H1 (cell line): ENCODE measurements around the gene TADA1. TPM values are rescaled to one million over a fixed set of nuclear protein-coding genes. Genes with fewer than 3 reads are reported as not detected.

Experiments
- CTCF ChIA-PET: fragments of 300-600 bp; sonication (Branson Sonifier 250); formaldehyde crosslinking; loops from one replicate; lab custom pipeline; 2021; ENCODE audit not compliant: partially characterized antibody; lab: Charles Lee
- POLR2A ChIA-PET: fragments of 300-600 bp; sonication (Branson Sonifier 250); formaldehyde crosslinking; loops from one replicate; lab custom pipeline; 2021; ENCODE audit warnings: inconsistent platforms; ENCODE audit not compliant: partially characterized antibody; lab: Charles Lee
- DNase-seq, 2 experiments: peaks; one replicate each; pipeline versions ENCODE4 v3.0.0 to v3.0.0-alpha.2; 2010 to 2022; ENCODE audit warnings: low spot score in 2 of 2, low read depth in 1 of 2, mixed read lengths in 1 of 2
- FAIRE-seq: peaks from 2 replicates; lab custom pipeline; 2011; peaks lifted over from hg19 to GRCh38; lab: Jason Lieb, UNC
- H2AFZ ChIP-seq: 2 replicates; pipeline ENCODE4 v1.8.1; 2012; ENCODE audit warnings: low read length, inconsistent platforms
- H2AK5ac ChIP-seq: 2 replicates; pipeline ENCODE4 v1.6.1; 2013; ENCODE audit warnings: low read depth, low read length
- H2BK120ac ChIP-seq: replicated peaks from 2 replicates; pipeline ENCODE3; 2013; ENCODE audit warnings: low read depth, low read length, inconsistent platforms
- H2BK12ac ChIP-seq: 2 replicates; pipeline ENCODE4 v1.6.1; 2013; ENCODE audit warnings: low read depth, low read length
- H2BK15ac ChIP-seq: 2 replicates; pipeline ENCODE4 v1.6.1; 2013; ENCODE audit warnings: low read length
- H2BK20ac ChIP-seq: 2 replicates; pipeline ENCODE4 v1.6.1; 2013; ENCODE audit warnings: low read length
- H2BK5ac ChIP-seq: 2 replicates; pipeline ENCODE4 v1.6.1; 2013; ENCODE audit warnings: low read depth, low read length
- H3K14ac ChIP-seq: 2 replicates; pipeline ENCODE4 v1.6.1; 2013; ENCODE audit warnings: inconsistent platforms; ENCODE audit not compliant: insufficient read length
- H3K18ac ChIP-seq: 2 replicates; pipeline ENCODE4 v1.6.1; 2013; ENCODE audit warnings: low read length; ENCODE audit errors: extremely low read depth
- H3K23ac ChIP-seq: 2 replicates; pipeline ENCODE4 v1.6.1; 2013; ENCODE audit warnings: inconsistent platforms; ENCODE audit not compliant: insufficient read length
- H3K23me2 ChIP-seq: 2 replicates; pipeline ENCODE4 v1.6.1; 2013; ENCODE audit warnings: low read depth, low read length
- H3K27ac ChIP-seq: 2 replicates; pipeline ENCODE4 v1.6.1; 2011; ENCODE audit warnings: low read depth, low read length, inconsistent platforms
- H3K27me3 ChIP-seq, 4 experiments: replicated peaks in 1 of 4; 1 replicate in 1 of 4; 2 replicates in 3 of 4; pipeline versions ENCODE4 v1.6.1 to v1.8.1; 2011 to 2013; ENCODE audit warnings: low read length in 3 of 4, mild to moderate bottlenecking in 3 of 4, inconsistent platforms in 2 of 4, mixed read lengths in 2 of 4, moderate library complexity in 1 of 4; ENCODE audit not compliant: control insufficient read depth in 3 of 4, insufficient read depth in 3 of 4; ENCODE audit errors: extremely low read depth in 1 of 4
- H3K36me3 ChIP-seq, 4 experiments: 2 replicates each; pipeline versions ENCODE4 v1.6.1 to v1.8.1; 2011 to 2013; ENCODE audit warnings: mild to moderate bottlenecking in 4 of 4, low read length in 3 of 4, moderate library complexity in 2 of 4, control low read depth in 1 of 4, inconsistent platforms in 1 of 4; ENCODE audit not compliant: insufficient read depth in 4 of 4, control insufficient read depth in 2 of 4
- H3K4ac ChIP-seq: replicated peaks from 2 replicates; pipeline ENCODE3; 2013; ENCODE audit warnings: low read length, low read depth, mixed read lengths, inconsistent platforms; ENCODE audit not compliant: insufficient read length
- H3K4me1 ChIP-seq, 4 experiments: replicated peaks in 1 of 4; 1 replicate in 1 of 4; 2 replicates in 3 of 4; pipeline versions ENCODE4 v1.6.1 to v1.8.1; 2011 to 2013; ENCODE audit warnings: low read length in 3 of 4, inconsistent platforms in 2 of 4, mixed read lengths in 1 of 4; ENCODE audit not compliant: insufficient read depth in 4 of 4, control insufficient read depth in 3 of 4
- H3K4me2 ChIP-seq, 2 experiments: 2 replicates each; pipeline versions ENCODE4 v1.6.1 to v1.8.1; 2011 to 2013; ENCODE audit warnings: low read depth in 2 of 2, low read length in 2 of 2, control low read depth in 1 of 2, inconsistent platforms in 1 of 2, mild to moderate bottlenecking in 1 of 2; ENCODE audit not compliant: insufficient read depth in 1 of 2
- H3K4me3 ChIP-seq, 4 experiments: fragments of 200-600, 300-600 bp in 1 of 4; sonication (generic), shearing (Covaris generic), sonication (Bioruptor Twin) in 1 of 4; 2 replicates each; pipeline versions ENCODE4 v1.5.1 to v1.8.1; 2011 to 2016; ENCODE audit warnings: low read length in 4 of 4, low read depth in 3 of 4, control low read depth in 2 of 4, inconsistent platforms in 2 of 4, mild to moderate bottlenecking in 2 of 4, mixed read lengths in 1 of 4, moderate library complexity in 1 of 4; ENCODE audit not compliant: insufficient read depth in 2 of 4; ENCODE audit errors: extremely low read depth in 1 of 4
- H3K56ac ChIP-seq: replicated peaks from 2 replicates; pipeline ENCODE3; 2013; ENCODE audit warnings: low read depth, mild to moderate bottlenecking, mixed read lengths, low read length, inconsistent platforms; ENCODE audit not compliant: insufficient read length
- H3K79me1 ChIP-seq: 2 replicates; pipeline ENCODE4 v1.6.1; 2013; ENCODE audit warnings: low read depth, low read length, control low read depth
- H3K79me2 ChIP-seq, 2 experiments: 2 replicates each; pipeline versions ENCODE4 v1.6.1 to v1.8.1; 2012 to 2013; ENCODE audit warnings: low read length in 2 of 2, mild to moderate bottlenecking in 2 of 2, inconsistent platforms in 1 of 2; ENCODE audit not compliant: insufficient read depth in 2 of 2, control insufficient read depth in 1 of 2
- H3K9ac ChIP-seq, 4 experiments: replicated peaks in 1 of 4; 1 replicate in 1 of 4; 2 replicates in 3 of 4; pipeline versions ENCODE4 v1.6.1 to v1.8.1; 2011 to 2013; ENCODE audit warnings: low read depth in 3 of 4, low read length in 3 of 4, control low read depth in 2 of 4, mild to moderate bottlenecking in 2 of 4, moderate library complexity in 2 of 4, inconsistent platforms in 1 of 4; ENCODE audit errors: extremely low read depth in 1 of 4
- H3K9me3 ChIP-seq, 2 experiments: 2 replicates each; pipeline versions ENCODE4 v1.6.1 to v1.8.1; 2012 to 2013; ENCODE audit warnings: mild to moderate bottlenecking in 2 of 2, moderate library complexity in 2 of 2, control low read depth in 1 of 2, inconsistent platforms in 1 of 2, low read depth in 1 of 2, low read length in 1 of 2, mixed read lengths in 1 of 2; ENCODE audit not compliant: insufficient read depth in 2 of 2
- H4K20me1 ChIP-seq, 2 experiments: replicated peaks in 1 of 2; 2 replicates each; pipeline versions ENCODE3 to v1.8.1; 2011 to 2013; ENCODE audit warnings: inconsistent platforms in 2 of 2, low read length in 2 of 2, mild to moderate bottlenecking in 1 of 2; ENCODE audit not compliant: insufficient read depth in 2 of 2, control insufficient read depth in 1 of 2
- H4K5ac ChIP-seq: 2 replicates; pipeline ENCODE4 v1.6.1; 2013; ENCODE audit warnings: low read length, low read depth, mixed read lengths, inconsistent platforms; ENCODE audit not compliant: insufficient read length
- H4K8ac ChIP-seq: 2 replicates; pipeline ENCODE4 v1.8.0; 2013; ENCODE audit warnings: mild to moderate bottlenecking, moderate library complexity, low read length, inconsistent platforms; ENCODE audit not compliant: insufficient read depth; ENCODE audit errors: extremely low read depth
- H4K91ac ChIP-seq: replicated peaks from 2 replicates; pipeline ENCODE3; 2013; ENCODE audit warnings: low read length, mixed read lengths, inconsistent platforms; ENCODE audit not compliant: insufficient read length
- CHD1 ChIP-seq: IDR thresholded peaks from 2 replicates; pipeline ENCODE4 v1.6.1; 2012; ENCODE audit warnings: low read depth, low read length, improper control_type of control experiment
- CTBP2 ChIP-seq: IDR thresholded peaks from 2 replicates; pipeline ENCODE4 v1.7.0; 2011; ENCODE audit warnings: borderline replicate concordance, mild to moderate bottlenecking, moderate library complexity, mixed read lengths, low read length; ENCODE audit not compliant: insufficient read depth, insufficient read length
- EZH2 ChIP-seq: fragments of 200-600 bp; sonication (generic); IDR thresholded peaks from 2 replicates; pipeline ENCODE4 v1.7.1; 2012; ENCODE audit warnings: low read depth, mild to moderate bottlenecking, moderate library complexity, low read length, inconsistent platforms; ENCODE audit not compliant: severe bottlenecking
- FOSL1 ChIP-seq: IDR thresholded peaks from 2 replicates; pipeline ENCODE4 v1.6.1; 2011; ENCODE audit warnings: mild to moderate bottlenecking, low read depth, low read length, moderate library complexity; ENCODE audit not compliant: insufficient read depth
- GABPA ChIP-seq: IDR thresholded peaks from 2 replicates; pipeline ENCODE4 v1.6.1; 2011; ENCODE audit warnings: mild to moderate bottlenecking, low read length, moderate library complexity, borderline replicate concordance; ENCODE audit not compliant: insufficient read depth
- JUN ChIP-seq: IDR thresholded peaks from 2 replicates; pipeline ENCODE4 v1.6.1; 2011; ENCODE audit warnings: low read depth, mild to moderate bottlenecking, improper control_type of control experiment, low read length
- JUND ChIP-seq: IDR thresholded peaks from 2 replicates; pipeline ENCODE4 v1.6.1; 2011; ENCODE audit warnings: mild to moderate bottlenecking, improper control_type of control experiment, low read length
- PHF8 ChIP-seq: fragments of 200-600 bp; sonication (generic); conservative IDR thresholded peaks from 2 replicates; pipeline ENCODE4 v1.7.1; 2012; ENCODE audit warnings: low read depth, mild to moderate bottlenecking, inconsistent platforms, low read length, moderate library complexity
- RAD21 ChIP-seq, 2 experiments: IDR thresholded peaks in 1 of 2; conservative IDR thresholded peaks in 1 of 2; 2 replicates each; pipeline ENCODE4 v1.6.1; 2011; ENCODE audit warnings: low read depth in 2 of 2, low read length in 2 of 2, improper control_type of control experiment in 1 of 2, inconsistent platforms in 1 of 2, mild to moderate bottlenecking in 1 of 2, moderate library complexity in 1 of 2
- RNF2 ChIP-seq: fragments of 200-900, 300-1000 bp; sonication (generic); IDR thresholded peaks from 2 replicates; pipeline ENCODE4 v1.7.1; 2016; ENCODE audit warnings: borderline replicate concordance, low read depth, mild to moderate bottlenecking, antibody characterized with exemption, low read length; ENCODE audit not compliant: poor library complexity, severe bottlenecking; ENCODE audit errors: missing control alignments
- TEAD4 ChIP-seq: IDR thresholded peaks from 2 replicates; pipeline ENCODE4 v1.6.1; 2012; ENCODE audit warnings: low read depth, low read length, inconsistent platforms, mixed read lengths
- WGBS, 2 experiments: shearing (Covaris generic) in 1 of 2; methylation state at CpG; one replicate each; pipeline versions ENCODE4 v1.1.6 to v1.1.7; 2013 to 2015; ENCODE audit warnings: low lambda C conversion rate in 2 of 2, mixed read lengths in 2 of 2, inconsistent platforms in 1 of 2, low coverage in 1 of 2, missing lambda C conversion rate in 1 of 2; ENCODE audit not compliant: insufficient replicate concordance in 2 of 2, insufficient coverage in 1 of 2, insufficient read length in 1 of 2; ENCODE audit errors: extremely low coverage in 1 of 2, missing lambda C conversion rate in 1 of 2; 5-methylcytosine and 5-hydroxymethylcytosine counted together
- polyA plus RNA-seq, 7 experiments: library from polyadenylated mRNA; depleted of rRNA in 3 of 7; stranded (reverse) in 5 of 7; unstranded in 2 of 7; fragments of >200 nt in 5 of 7; fragments of 200-250 nt in 2 of 7; gene quantifications; 1 replicate in 5 of 7; 2 replicates in 1 of 7; 4 replicates in 1 of 7; pipeline versions ENCODE4 v1.2.1 to v1.2.3, GENCODE V29; 2011 to 2013; ENCODE audit warnings: missing spikeins in 2 of 7, mixed read lengths in 2 of 7
- total RNA-seq: library from RNA; stranded (reverse); fragmentation: NEBNext Ultra II Directional; extraction: Animal tissue kit (Norgen Biotek cat#: 25700); gene quantifications from 2 replicates; pipeline ENCODE4 v1.2.1, GENCODE V29; 2021

Gene TADA1
- total and polyA plus RNA-seq, 2 of the 8 experiments (the other 6 are each of a cell fraction or from before 2014, with no cell fraction given) = 21.1 to 23.6 TPM

- DNase-seq (no peak), FAIRE-seq (no peak)
- Histone ChIP-seq H3K18ac (no peak overlapping the region), H4K20me1 (no peaks in the 10 kb centered on the region), H2AFZ (no peak overlapping the region), H3K4me1 (peaks cover 0 to 4% (median 2%) of the 10 kb centered on the region in 4 experiments; a peak in 4 of 7 replicates), H4K8ac (no peak overlapping the region), H3K23ac (no peak overlapping the region), H2AK5ac (no peak overlapping the region), H4K5ac (no peak overlapping the region), H3K79me1 (no peaks in the 10 kb centered on the region), H3K23me2 (no peaks in the 10 kb centered on the region), H3K56ac (no peak overlapping the region), H2BK5ac (no peak overlapping the region), H4K91ac (no peak overlapping the region), H2BK20ac (no peak overlapping the region), H3K27me3 (peaks cover 0 to 2% (median 1%) of the 10 kb centered on the region in 4 experiments; a peak in 3 of 7 replicates), H3K36me3 (no peaks in the 10 kb centered on the region), H2BK120ac (no peak overlapping the region), H2BK15ac (no peak overlapping the region), H3K4me3 (no peak overlapping the region), H3K4ac (no peak overlapping the region), H3K9me3 (peaks cover 2 to 6% of the 10 kb centered on the region in 2 experiments), H3K9ac (no peak overlapping the region), H2BK12ac (no peak overlapping the region), H3K14ac (no peak overlapping the region), H3K4me2 (no peak overlapping the region), H3K27ac (no peak overlapping the region), H3K79me2 (no peaks in the 10 kb centered on the region)
- TF ChIP-seq RAD21 (IDR thresholded peaks at IDR 0.05 in 1 of 2, conservative IDR thresholded peaks at IDR 0.05 in 1 of 2; ENCODE audit: low read depth in 2 of 2, low read length in 2 of 2) = no peak
- TF ChIP-seq PHF8 = no peak
- TF ChIP-seq JUND = no peak
- no peak for TF ChIP-seq EZH2
- TF ChIP-seq RNF2 = no peak
- TF ChIP-seq CTBP2 = no peak
- TF ChIP-seq TEAD4 = no peak
- no peak for TF ChIP-seq JUN
- TF ChIP-seq CHD1 = no peak
- TF ChIP-seq GABPA = no peak
- TF ChIP-seq FOSL1 = no peak
- POLR2A ChIA-PET = no interaction called here
- CTCF ChIA-PET = interaction anchor here (11.9 to 23.8 kb wide), 2 partner anchors 31 to 144 kb away, joined by 152 to 874 read pairs; no protein-coding TSS in a partner anchor
- 90% methylated on average over 3 of the region's 3 CpGs; no CpG with 5 or more reads in 1 of the 2 experiments for WGBS, 2 experiments
These were observed 38.0 kb upstream of the TADA1 start for GRCh38 chr1:166914111-166914510.
